Trophoblast cell (in vitro differentiated cells and primary cell): ENCODE results near the gene TBC1D12.
A peak's percentile ranks its signal among the peaks of the same experiment; 100 is the strongest.

Source experiments
- DNase-seq, 2 donors: peaks; one replicate each; pipeline ENCODE4 v3.0.0-alpha.2; 2016
- H2AFZ ChIP-seq: 2 replicates; pipeline ENCODE4 v1.6.1; 2013; ENCODE audit warnings: low read length, moderate library complexity, mild to moderate bottlenecking; ENCODE audit not compliant: insufficient read depth, poor library complexity
- H2AK5ac ChIP-seq: 2 replicates; pipeline ENCODE4 v1.6.1; 2013; ENCODE audit warnings: mild to moderate bottlenecking, low read length
- H2BK120ac ChIP-seq: 2 replicates; pipeline ENCODE4 v1.6.1; 2013; ENCODE audit warnings: low read length, mild to moderate bottlenecking, moderate library complexity; ENCODE audit not compliant: insufficient read depth, poor library complexity
- H2BK12ac ChIP-seq: 2 replicates; pipeline ENCODE4 v1.6.1; 2013; ENCODE audit warnings: mild to moderate bottlenecking, low read length, moderate library complexity
- H2BK5ac ChIP-seq: 2 replicates; pipeline ENCODE4 v1.6.1; 2013; ENCODE audit warnings: low read length, low read depth, moderate library complexity, mild to moderate bottlenecking; ENCODE audit not compliant: poor library complexity
- H3K14ac ChIP-seq: 2 replicates; pipeline ENCODE4 v1.6.1; 2013; ENCODE audit warnings: mild to moderate bottlenecking, low read length
- H3K18ac ChIP-seq: 2 replicates; pipeline ENCODE4 v1.6.1; 2013; ENCODE audit warnings: mild to moderate bottlenecking, low read length
- H3K23ac ChIP-seq: 2 replicates; pipeline ENCODE4 v1.6.1; 2013; ENCODE audit warnings: low read length
- H3K27ac ChIP-seq: 2 replicates; pipeline ENCODE4 v1.5.1; 2013; ENCODE audit warnings: low read depth, mild to moderate bottlenecking, inconsistent platforms, low read length, moderate library complexity
- H3K27me3 ChIP-seq: 2 replicates; pipeline ENCODE4 v1.6.1; 2013; ENCODE audit warnings: inconsistent platforms, mild to moderate bottlenecking, low read length, moderate library complexity; ENCODE audit not compliant: insufficient read depth
- H3K36me3 ChIP-seq, 2 experiments: 1 replicate in 1 of 2; 2 replicates in 1 of 2; pipeline ENCODE4 v1.6.1; 2013; ENCODE audit warnings: low read length in 2 of 2, mild to moderate bottlenecking in 2 of 2, moderate library complexity in 1 of 2; ENCODE audit not compliant: insufficient read depth in 2 of 2, control insufficient read depth in 1 of 2
- H3K4ac ChIP-seq: 2 replicates; pipeline ENCODE4 v1.6.1; 2013; ENCODE audit warnings: low read depth, mild to moderate bottlenecking, low read length, moderate library complexity
- H3K4me1 ChIP-seq, 2 experiments: 1 replicate in 1 of 2; 2 replicates in 1 of 2; pipeline ENCODE4 v1.6.1; 2013; ENCODE audit warnings: low read length in 2 of 2, mild to moderate bottlenecking in 2 of 2, moderate library complexity in 1 of 2; ENCODE audit not compliant: insufficient read depth in 2 of 2, control insufficient read depth in 1 of 2
- H3K4me2 ChIP-seq: 2 replicates; pipeline ENCODE4 v1.6.1; 2013; ENCODE audit warnings: inconsistent platforms, mild to moderate bottlenecking, low read length, moderate library complexity
- H3K4me3 ChIP-seq: 2 replicates; pipeline ENCODE4 v1.5.1; 2013; ENCODE audit warnings: mild to moderate bottlenecking, low read depth, low read length, inconsistent platforms
- H3K79me1 ChIP-seq: one replicate; pipeline ENCODE4 v1.6.1; 2013; ENCODE audit warnings: low read length
- H3K79me2 ChIP-seq: 2 replicates; pipeline ENCODE4 v1.6.1; 2013; ENCODE audit warnings: low read length, mild to moderate bottlenecking; ENCODE audit not compliant: control insufficient read depth, insufficient read depth, poor library complexity
- H3K9ac ChIP-seq: 2 replicates; pipeline ENCODE4 v1.6.1; 2013; ENCODE audit warnings: mild to moderate bottlenecking, low read length
- H3K9me3 ChIP-seq: 2 replicates; pipeline ENCODE4 v1.6.1; 2013; ENCODE audit warnings: low read depth, mild to moderate bottlenecking, control low read depth, inconsistent platforms, low read length; ENCODE audit not compliant: insufficient read depth
- H4K12ac ChIP-seq: 2 replicates; pipeline ENCODE4 v1.6.1; 2013; ENCODE audit warnings: low read depth, mild to moderate bottlenecking, low read length, moderate library complexity
- H4K8ac ChIP-seq: 2 replicates; pipeline ENCODE4 v1.6.1; 2013; ENCODE audit warnings: low read depth, mild to moderate bottlenecking, low read length, moderate library complexity
- H4K91ac ChIP-seq: one replicate; pipeline ENCODE4 v1.6.1; 2013; ENCODE audit warnings: low read depth, mild to moderate bottlenecking, low read length, moderate library complexity
- WGBS: extraction: QIAGEN DNeasy Blood & Tissue Kit; methylation state at CpG from one replicate; pipeline ENCODE4 v1.1.7; 2013; ENCODE audit warnings: missing lambda C conversion rate; ENCODE audit not compliant: insufficient read length, insufficient coverage; ENCODE audit errors: extremely low coverage; 5-methylcytosine and 5-hydroxymethylcytosine counted together

The TBC1D12 gene

GRCh38 chr10:94489976-94490788 lies 87.8 kb downstream of the TBC1D12 start:
- H3K4ac ChIP-seq = no peak overlapping the region
- H3K36me3 ChIP-seq = peaks cover 0 to 2% of the 10 kb centered on the region in 2 experiments
- no peak overlapping the region for H2AK5ac ChIP-seq
- no peak overlapping the region for H3K18ac ChIP-seq
- H4K12ac ChIP-seq = no peak overlapping the region
- H3K23ac ChIP-seq = no peak overlapping the region
- H2BK12ac ChIP-seq = no peak overlapping the region
- no CpG with 5 or more reads among the region's 3 CpGs for WGBS
- DNase-seq = peak; percentile 54 to 83
- no peak overlapping the region for H2BK5ac ChIP-seq
- no peak overlapping the region for H2AFZ ChIP-seq
- H3K4me2 ChIP-seq = no peak overlapping the region
- H4K91ac ChIP-seq = no peak overlapping the region
- no peaks in the 10 kb centered on the region for H3K79me1 ChIP-seq
- H3K27me3 ChIP-seq = no peaks in the 10 kb centered on the region
- no peak overlapping the region for H3K9ac ChIP-seq
- no peak overlapping the region for H3K27ac ChIP-seq
- no peak overlapping the region for H4K8ac ChIP-seq
- H3K4me1 ChIP-seq = no peaks in the 10 kb centered on the region
- no peaks in the 10 kb centered on the region for H3K9me3 ChIP-seq
- H2BK120ac ChIP-seq = no peak overlapping the region
- H3K79me2 ChIP-seq = no peaks in the 10 kb centered on the region
- no peak overlapping the region for H3K4me3 ChIP-seq
- no peak overlapping the region for H3K14ac ChIP-seq

- Histone ChIP-seq H2BK12ac (no peak overlapping the region), H3K14ac (no peak overlapping the region), H3K9me3 (no peaks in the 10 kb centered on the region), H4K91ac (no peak overlapping the region), H4K12ac (no peak overlapping the region), H3K4ac (no peak overlapping the region), H3K9ac (no peak overlapping the region), H3K23ac (no peak overlapping the region), H3K4me2 (no peak overlapping the region), H3K79me1 (no peaks in the 10 kb centered on the region), H3K4me1 (no peaks in the 10 kb centered on the region), H3K79me2 (no peaks in the 10 kb centered on the region), H2AK5ac (no peak overlapping the region), H3K27ac (no peak overlapping the region), H3K4me3 (no peak overlapping the region), H3K36me3 (peaks cover 0 to 2% of the 10 kb centered on the region in 2 experiments), H2BK120ac (no peak overlapping the region), H3K18ac (no peak overlapping the region), H2AFZ (no peak overlapping the region), H2BK5ac (no peak overlapping the region), H4K8ac (no peak overlapping the region), H3K27me3 (no peaks in the 10 kb centered on the region)
- DNase-seq = no peak
Observed at GRCh38 chr10:94490789-94491039, 88.4 kb downstream of the TBC1D12 start.

- H3K4me2 ChIP-seq = no peak overlapping the region
- DNase-seq = no peak
- no peaks in the 10 kb centered on the region for H3K9me3 ChIP-seq
- no CpG with 5 or more reads among the region's 2 CpGs for WGBS
- H2AK5ac ChIP-seq = no peak overlapping the region
- H4K12ac ChIP-seq = no peak overlapping the region
- no peak overlapping the region for H3K9ac ChIP-seq
- H3K18ac ChIP-seq = no peak overlapping the region
- no peaks in the 10 kb centered on the region for H3K79me1 ChIP-seq
- H3K79me2 ChIP-seq = no peaks in the 10 kb centered on the region
- H3K36me3 ChIP-seq = peaks cover 0 to 2% of the 10 kb centered on the region in 2 experiments
- no peak overlapping the region for H3K14ac ChIP-seq
- no peak overlapping the region for H4K91ac ChIP-seq
- no peak overlapping the region for H2BK120ac ChIP-seq
- H2BK12ac ChIP-seq = no peak overlapping the region
- no peak overlapping the region for H3K4me3 ChIP-seq
- no peak overlapping the region for H3K23ac ChIP-seq
- H4K8ac ChIP-seq = no peak overlapping the region
- H3K4me1 ChIP-seq = no peaks in the 10 kb centered on the region
- no peak overlapping the region for H3K27ac ChIP-seq
- H3K4ac ChIP-seq = no peak overlapping the region
- H3K27me3 ChIP-seq = no peaks in the 10 kb centered on the region
- H2BK5ac ChIP-seq = no peak overlapping the region
- H2AFZ ChIP-seq = no peak overlapping the region
Observed at GRCh38 chr10:94493463-94493862, 91.1 kb downstream of the TBC1D12 start.

GRCh38 chr10:94496010-94496409 lies 93.7 kb downstream of the TBC1D12 start:
- Histone ChIP-seq H4K91ac (no peak overlapping the region), H4K12ac (no peak overlapping the region), H3K79me2 (no peaks in the 10 kb centered on the region), H3K4me1 (no peaks in the 10 kb centered on the region), H3K79me1 (no peaks in the 10 kb centered on the region), H4K8ac (no peak overlapping the region), H3K27ac (no peak overlapping the region), H2BK120ac (no peak overlapping the region), H3K14ac (no peak overlapping the region), H3K23ac (no peak overlapping the region), H2BK5ac (no peak overlapping the region), H3K36me3 (peaks cover 0 to 2% of the 10 kb centered on the region in 2 experiments), H3K9me3 (peaks cover 1% of the 10 kb centered on the region), H3K9ac (no peak overlapping the region), H3K27me3 (no peaks in the 10 kb centered on the region), H3K18ac (no peak overlapping the region), H3K4me3 (no peak overlapping the region), H2AFZ (no peak overlapping the region), H3K4ac (no peak overlapping the region), H3K4me2 (no peak overlapping the region), H2AK5ac (no peak overlapping the region), H2BK12ac (no peak overlapping the region)
- no peak for DNase-seq
- WGBS = no CpG with 5 or more reads among the region's 4 CpGs
